GM23338 (cell line): ENCODE measurements around the gene ERCC5. TPM values are rescaled to one million over a fixed set of nuclear protein-coding genes. Genes with fewer than 3 reads are reported as not detected.

Experiments
- ATAC-seq: fragments of 200-7000 bp; cut with Tn5 transposase; 3 replicates; pipeline ENCODE4 v1.9.1; 2020
- DNase-seq: peaks from one replicate; pipeline ENCODE4 v3.0.0-alpha.2; 2015; ENCODE audit warnings: low spot score
- H2AFZ ChIP-seq: fragments of 200-600 bp; sonication (generic); 2 replicates; pipeline ENCODE4 v1.8.0; 2016; ENCODE audit warnings: antibody characterized with exemption, mild to moderate bottlenecking, moderate library complexity
- H3F3A ChIP-seq: fragments of 200-600 bp; sonication (generic); replicated peaks from 2 replicates; pipeline ENCODE4 v1.8.0; 2017; ENCODE audit warnings: antibody characterized with exemption, mixed run types, low read depth
- H3K27ac ChIP-seq: fragments of 200-600 bp; sonication (generic); 2 replicates; pipeline ENCODE4 v1.6.1; 2016; ENCODE audit warnings: low read depth
- H3K27me3 ChIP-seq: fragments of 200-600 bp; sonication (generic); 2 replicates; pipeline ENCODE4 v1.8.0; 2016; ENCODE audit warnings: mild to moderate bottlenecking, mixed run types, moderate library complexity; ENCODE audit not compliant: insufficient read depth
- H3K36me3 ChIP-seq: fragments of 200-600 bp; sonication (generic); 2 replicates; pipeline ENCODE4 v1.8.0; 2016; ENCODE audit warnings: mild to moderate bottlenecking; ENCODE audit not compliant: insufficient read depth
- H3K4me1 ChIP-seq: fragments of 200-600 bp; sonication (generic); 2 replicates; pipeline ENCODE4 v1.8.0; 2016; ENCODE audit warnings: mild to moderate bottlenecking, moderate library complexity; ENCODE audit not compliant: insufficient read depth
- H3K4me2 ChIP-seq: fragments of 200-600 bp; sonication (generic); 2 replicates; pipeline ENCODE4 v1.7.1; 2017; ENCODE audit warnings: mixed run types
- H3K4me3 ChIP-seq: fragments of 200-600 bp; sonication (generic); 2 replicates; pipeline ENCODE4 v1.6.1; 2016; ENCODE audit warnings: mixed run types
- H3K79me2 ChIP-seq: fragments of 200-600 bp; sonication (generic); replicated peaks from 2 replicates; pipeline ENCODE4 v1.8.0; 2017; ENCODE audit warnings: mild to moderate bottlenecking; ENCODE audit not compliant: insufficient read depth
- H3K9me2 ChIP-seq: fragments of 200-600 bp; sonication (generic); 2 replicates; pipeline ENCODE4 v1.8.0; 2017; ENCODE audit not compliant: insufficient read depth
- H4K20me1 ChIP-seq: fragments of 200-600 bp; sonication (generic); replicated peaks from 2 replicates; pipeline ENCODE4 v1.8.0; 2017; ENCODE audit warnings: mild to moderate bottlenecking; ENCODE audit not compliant: insufficient read depth
- H3K27ac Mint-ChIP-seq: 2 replicates; pipeline ENCODE4 v1.8.0; 2020; ENCODE audit warnings: inconsistent platforms, mild to moderate bottlenecking, moderate library complexity, mixed read lengths
- H3K27me3 Mint-ChIP-seq: 3 replicates; pipeline ENCODE4 v1.8.0; 2022; ENCODE audit warnings: low read depth, mild to moderate bottlenecking, moderate library complexity, mixed read lengths, inconsistent platforms; ENCODE audit not compliant: insufficient read depth, poor library complexity
- H3K36me3 Mint-ChIP-seq: 3 replicates; pipeline ENCODE4 v1.8.0; 2021; ENCODE audit warnings: low read depth, mild to moderate bottlenecking, inconsistent platforms, moderate library complexity, mixed read lengths
- H3K4me1 Mint-ChIP-seq: 3 replicates; pipeline ENCODE4 v1.8.0; 2020; ENCODE audit warnings: mild to moderate bottlenecking, inconsistent platforms, mixed read lengths
- H3K4me3 Mint-ChIP-seq: 3 replicates; pipeline ENCODE4 v1.8.0; 2021; ENCODE audit warnings: moderate library complexity, mild to moderate bottlenecking, inconsistent platforms, mixed read lengths
- H3K9me3 Mint-ChIP-seq: 3 replicates; pipeline ENCODE4 v1.8.0; 2020; ENCODE audit warnings: moderate library complexity, mild to moderate bottlenecking, inconsistent platforms, mixed read lengths
- CREB1 ChIP-seq: fragments of 250-450 bp; sonication (Bioruptor Pico); IDR thresholded peaks from 2 replicates; pipeline ENCODE4 v1.5.0; 2020; ENCODE audit warnings: low read depth, mild to moderate bottlenecking, moderate library complexity
- EZH2 ChIP-seq: fragments of 200-600 bp; sonication (generic); IDR thresholded peaks from one replicate; pipeline ENCODE4 v1.8.0; 2017; ENCODE audit warnings: antibody characterized with exemption, mild to moderate bottlenecking, low read depth; ENCODE audit not compliant: unreplicated experiment
- EZH2phosphoT487 ChIP-seq: fragments of 200-600 bp; sonication (generic); IDR thresholded peaks from one replicate; pipeline ENCODE4 v1.8.1; 2018; ENCODE audit warnings: antibody characterized with exemption; ENCODE audit not compliant: unreplicated experiment
- JUNB ChIP-seq: IDR thresholded peaks from one replicate; pipeline ENCODE4 v1.6.1; 2016; ENCODE audit warnings: antibody characterized with exemption; ENCODE audit not compliant: unreplicated experiment
- NANOG ChIP-seq: IDR thresholded peaks from 2 replicates; pipeline ENCODE4 v1.6.1; 2016; ENCODE audit warnings: antibody characterized with exemption, borderline replicate concordance
- POLR2AphosphoS5 ChIP-seq: IDR thresholded peaks from 2 replicates; pipeline ENCODE4 v1.6.1; 2016; ENCODE audit warnings: antibody characterized with exemption, low read depth
- STAT1 ChIP-seq: IDR thresholded peaks from one replicate; pipeline ENCODE4 v1.6.1; 2016; ENCODE audit warnings: antibody characterized with exemption; ENCODE audit not compliant: unreplicated experiment
- ZNF114 ChIP-seq: fragments of 250-450 bp; sonication (Bioruptor Pico); IDR thresholded peaks from 2 replicates; pipeline ENCODE4 v1.5.0; 2020; ENCODE audit warnings: mild to moderate bottlenecking, moderate library complexity
- ZNF331 ChIP-seq: fragments of 250-450 bp; sonication (Bioruptor Pico); IDR thresholded peaks from 2 replicates; pipeline ENCODE4 v1.5.0; 2020; ENCODE audit warnings: low read depth, mild to moderate bottlenecking, moderate library complexity
- ZNF462 ChIP-seq: fragments of 250-450 bp; sonication (Bioruptor Pico); IDR thresholded peaks from 2 replicates; pipeline ENCODE4 v1.5.0; 2020; ENCODE audit warnings: mild to moderate bottlenecking, moderate library complexity
- polyA plus RNA-seq: library from polyadenylated mRNA; unstranded; fragments of >200 nt; fragmentation: Nextera tagmentation; extraction: Ambion mirVana; gene quantifications from 2 replicates; pipeline ENCODE4 v1.2.1, GENCODE V29; 2016
- total RNA-seq: library from RNA; depleted of rRNA; stranded (reverse); fragments of >200 nt; shearing (Covaris generic); gene quantifications from 2 replicates; pipeline ENCODE4 v1.2.3, GENCODE V29; 2014
- TF ChIP-seq, protein P1 (sequence below): IDR thresholded peaks from 2 replicates; pipeline ENCODE4 v1.6.1; 2016; ENCODE audit warnings: antibody characterized with exemption
- TF ChIP-seq, protein P2 (sequence below), 2 experiments: fragments of 200-600 bp in 1 of 2; sonication (generic) in 1 of 2; conservative IDR thresholded peaks; 2 replicates each; pipeline versions ENCODE4 v1.5.1 to v1.6.1; 2016 to 2017; ENCODE audit warnings: antibody characterized with exemption in 2 of 2, low read depth in 2 of 2, mild to moderate bottlenecking in 2 of 2, moderate library complexity in 1 of 2
- TF ChIP-seq, protein P3 (sequence below): IDR thresholded peaks from one replicate; pipeline ENCODE4 v1.6.1; 2018; ENCODE audit warnings: antibody characterized with exemption; ENCODE audit not compliant: unreplicated experiment

The ERCC5 gene
- total and polyA plus RNA-seq, 2 experiments from 2014 or later = 25.4 to 26.2 TPM

DNA sequence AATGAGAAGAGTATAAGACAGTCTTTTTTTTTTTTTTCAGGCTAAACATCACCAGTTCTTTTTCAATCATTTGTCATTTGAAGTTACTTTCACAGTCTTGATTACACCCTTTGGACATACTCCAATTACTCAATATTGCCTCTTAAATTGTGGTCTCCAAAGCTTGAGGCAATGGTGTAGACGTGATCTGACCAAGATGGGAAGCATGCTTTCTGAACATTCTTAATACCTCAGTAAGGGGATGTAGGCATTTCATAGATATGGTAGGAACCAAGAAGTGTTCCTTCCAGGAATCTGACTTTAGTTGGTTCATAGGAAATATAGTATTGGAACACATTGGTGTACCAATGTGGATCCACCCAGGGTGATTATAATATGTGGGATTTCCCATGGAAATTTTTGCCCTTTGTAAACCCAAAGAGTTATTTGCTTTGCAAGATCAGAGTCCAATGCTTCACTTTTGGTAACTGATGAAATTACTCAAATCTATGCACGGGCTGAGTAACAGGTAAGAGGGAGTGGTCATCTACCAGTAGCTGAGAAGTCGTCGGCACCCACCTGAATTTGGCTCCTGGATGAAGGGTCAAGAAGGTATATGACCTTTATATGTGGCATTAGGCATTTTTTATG is 62.2 kb downstream of the ERCC5 start:
- Histone ChIP-seq H3K27ac (no peak overlapping the region), H3K27me3 (no peaks in the 10 kb centered on the region), H4K20me1 (no peaks in the 10 kb centered on the region), H3K36me3 (no peaks in the 10 kb centered on the region), H3K9me2 (no peaks in the 10 kb centered on the region), H3F3A (no peaks in the 10 kb centered on the region), H2AFZ (no peak overlapping the region), H3K4me2 (no peak overlapping the region), H3K4me3 (no peak overlapping the region), H3K4me1 (0 out of 2 replicates have a peak, but pooled peaks cover 2% of the 10 kb centered on the region), H3K79me2 (no peaks in the 10 kb centered on the region)
- DNase-seq (no peak), ATAC-seq (no peak)
- Mint-ChIP-seq H3K4me3 (no peak overlapping the region), H3K27me3 (no peaks in the 10 kb centered on the region), H3K36me3 (no peaks in the 10 kb centered on the region), H3K4me1 (peaks cover 5% of the 10 kb centered on the region; the same call in 2 of the 3 replicates), H3K27ac (no peak overlapping the region), H3K9me3 (no peaks in the 10 kb centered on the region)
- TF ChIP-seq POLR2AphosphoS5 (no peak), CREB1 (CRISPR knock-in tag) (no peak), ZNF331 (CRISPR knock-in tag) (no peak), JUNB (no peak), ZNF462 (CRISPR knock-in tag) (no peak), STAT1 (no peak), ZNF114 (CRISPR knock-in tag) (no peak), EZH2 (no peak), NANOG (no peak), EZH2phosphoT487 (no peak)
- TF ChIP-seq, protein P1, sequence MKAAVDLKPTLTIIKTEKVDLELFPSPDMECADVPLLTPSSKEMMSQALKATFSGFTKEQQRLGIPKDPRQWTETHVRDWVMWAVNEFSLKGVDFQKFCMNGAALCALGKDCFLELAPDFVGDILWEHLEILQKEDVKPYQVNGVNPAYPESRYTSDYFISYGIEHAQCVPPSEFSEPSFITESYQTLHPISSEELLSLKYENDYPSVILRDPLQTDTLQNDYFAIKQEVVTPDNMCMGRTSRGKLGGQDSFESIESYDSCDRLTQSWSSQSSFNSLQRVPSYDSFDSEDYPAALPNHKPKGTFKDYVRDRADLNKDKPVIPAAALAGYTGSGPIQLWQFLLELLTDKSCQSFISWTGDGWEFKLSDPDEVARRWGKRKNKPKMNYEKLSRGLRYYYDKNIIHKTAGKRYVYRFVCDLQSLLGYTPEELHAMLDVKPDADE = no peak
- TF ChIP-seq, protein P2, sequence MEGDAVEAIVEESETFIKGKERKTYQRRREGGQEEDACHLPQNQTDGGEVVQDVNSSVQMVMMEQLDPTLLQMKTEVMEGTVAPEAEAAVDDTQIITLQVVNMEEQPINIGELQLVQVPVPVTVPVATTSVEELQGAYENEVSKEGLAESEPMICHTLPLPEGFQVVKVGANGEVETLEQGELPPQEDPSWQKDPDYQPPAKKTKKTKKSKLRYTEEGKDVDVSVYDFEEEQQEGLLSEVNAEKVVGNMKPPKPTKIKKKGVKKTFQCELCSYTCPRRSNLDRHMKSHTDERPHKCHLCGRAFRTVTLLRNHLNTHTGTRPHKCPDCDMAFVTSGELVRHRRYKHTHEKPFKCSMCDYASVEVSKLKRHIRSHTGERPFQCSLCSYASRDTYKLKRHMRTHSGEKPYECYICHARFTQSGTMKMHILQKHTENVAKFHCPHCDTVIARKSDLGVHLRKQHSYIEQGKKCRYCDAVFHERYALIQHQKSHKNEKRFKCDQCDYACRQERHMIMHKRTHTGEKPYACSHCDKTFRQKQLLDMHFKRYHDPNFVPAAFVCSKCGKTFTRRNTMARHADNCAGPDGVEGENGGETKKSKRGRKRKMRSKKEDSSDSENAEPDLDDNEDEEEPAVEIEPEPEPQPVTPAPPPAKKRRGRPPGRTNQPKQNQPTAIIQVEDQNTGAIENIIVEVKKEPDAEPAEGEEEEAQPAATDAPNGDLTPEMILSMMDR (conservative IDR thresholded peaks at IDR 0.05; ENCODE audit: low read depth in 2 of 2) = no peak
- TF ChIP-seq, protein P3, sequence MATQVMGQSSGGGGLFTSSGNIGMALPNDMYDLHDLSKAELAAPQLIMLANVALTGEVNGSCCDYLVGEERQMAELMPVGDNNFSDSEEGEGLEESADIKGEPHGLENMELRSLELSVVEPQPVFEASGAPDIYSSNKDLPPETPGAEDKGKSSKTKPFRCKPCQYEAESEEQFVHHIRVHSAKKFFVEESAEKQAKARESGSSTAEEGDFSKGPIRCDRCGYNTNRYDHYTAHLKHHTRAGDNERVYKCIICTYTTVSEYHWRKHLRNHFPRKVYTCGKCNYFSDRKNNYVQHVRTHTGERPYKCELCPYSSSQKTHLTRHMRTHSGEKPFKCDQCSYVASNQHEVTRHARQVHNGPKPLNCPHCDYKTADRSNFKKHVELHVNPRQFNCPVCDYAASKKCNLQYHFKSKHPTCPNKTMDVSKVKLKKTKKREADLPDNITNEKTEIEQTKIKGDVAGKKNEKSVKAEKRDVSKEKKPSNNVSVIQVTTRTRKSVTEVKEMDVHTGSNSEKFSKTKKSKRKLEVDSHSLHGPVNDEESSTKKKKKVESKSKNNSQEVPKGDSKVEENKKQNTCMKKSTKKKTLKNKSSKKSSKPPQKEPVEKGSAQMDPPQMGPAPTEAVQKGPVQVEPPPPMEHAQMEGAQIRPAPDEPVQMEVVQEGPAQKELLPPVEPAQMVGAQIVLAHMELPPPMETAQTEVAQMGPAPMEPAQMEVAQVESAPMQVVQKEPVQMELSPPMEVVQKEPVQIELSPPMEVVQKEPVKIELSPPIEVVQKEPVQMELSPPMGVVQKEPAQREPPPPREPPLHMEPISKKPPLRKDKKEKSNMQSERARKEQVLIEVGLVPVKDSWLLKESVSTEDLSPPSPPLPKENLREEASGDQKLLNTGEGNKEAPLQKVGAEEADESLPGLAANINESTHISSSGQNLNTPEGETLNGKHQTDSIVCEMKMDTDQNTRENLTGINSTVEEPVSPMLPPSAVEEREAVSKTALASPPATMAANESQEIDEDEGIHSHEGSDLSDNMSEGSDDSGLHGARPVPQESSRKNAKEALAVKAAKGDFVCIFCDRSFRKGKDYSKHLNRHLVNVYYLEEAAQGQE = no peak
